Lower leg skin (tissue), 3 donors: ENCODE data around the gene GABRB3.

Experiments
- POLR2A ChIP-seq, 2 donors: fragments of 450-650 bp; IDR thresholded peaks; one replicate each; pipeline ENCODE4 v1.6.1; 2016 to 2017; ENCODE audit warnings: antibody characterized with exemption in 2 of 2, mild to moderate bottlenecking in 1 of 2, moderate library complexity in 1 of 2
- TF ChIP-seq, protein P1 (sequence below), 3 donors: fragments of 450-650 bp; IDR thresholded peaks; one replicate each; pipeline ENCODE4 v1.5.1; 2016; ENCODE audit warnings: antibody characterized with exemption in 3 of 3, mild to moderate bottlenecking in 3 of 3, moderate library complexity in 2 of 3

DNA sequence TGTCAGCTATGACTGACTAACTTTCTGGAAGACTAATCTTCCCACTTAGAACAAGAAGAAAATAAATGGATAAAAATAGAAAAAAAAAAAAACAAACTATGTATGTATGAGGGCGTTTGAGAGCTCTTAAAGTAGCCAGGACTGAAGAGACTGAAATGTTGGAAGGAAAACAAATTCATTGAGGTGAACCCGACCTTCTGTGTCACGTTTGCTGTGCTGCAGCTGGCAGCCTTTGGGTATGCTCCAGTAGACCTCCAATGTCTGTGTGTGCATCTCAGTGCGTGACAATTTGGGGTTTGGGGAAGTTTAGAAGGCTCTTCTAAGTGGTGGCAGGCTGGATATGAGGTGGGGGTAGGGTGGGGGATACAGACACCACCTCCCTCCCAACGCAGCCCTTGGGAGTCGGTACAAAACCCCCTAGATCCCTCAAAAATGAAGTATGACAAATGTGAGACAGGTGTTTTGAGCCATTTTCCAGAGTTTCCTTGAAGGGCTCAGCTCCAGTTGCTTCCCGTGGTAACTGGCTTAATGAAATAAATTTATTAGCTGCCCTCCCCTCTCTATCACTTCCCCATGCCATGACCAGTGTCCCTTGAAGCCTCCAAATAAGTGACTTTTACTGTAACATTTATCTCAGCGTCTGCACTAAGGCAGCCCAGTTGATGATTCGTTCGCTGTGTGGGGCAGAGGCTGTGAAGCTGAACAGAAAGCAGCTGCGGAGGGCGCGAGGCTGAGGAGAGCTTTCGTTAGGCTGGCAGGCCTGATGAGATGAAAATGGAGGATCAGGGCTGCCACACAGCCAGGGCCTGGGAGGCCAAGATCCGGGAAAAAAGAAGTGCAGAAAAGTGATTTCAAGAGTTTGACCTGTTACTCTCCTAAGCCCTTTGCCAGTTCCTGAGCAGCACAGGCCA lies 34.9 kb upstream of the GABRB3 start:
- TF ChIP-seq, protein P1, sequence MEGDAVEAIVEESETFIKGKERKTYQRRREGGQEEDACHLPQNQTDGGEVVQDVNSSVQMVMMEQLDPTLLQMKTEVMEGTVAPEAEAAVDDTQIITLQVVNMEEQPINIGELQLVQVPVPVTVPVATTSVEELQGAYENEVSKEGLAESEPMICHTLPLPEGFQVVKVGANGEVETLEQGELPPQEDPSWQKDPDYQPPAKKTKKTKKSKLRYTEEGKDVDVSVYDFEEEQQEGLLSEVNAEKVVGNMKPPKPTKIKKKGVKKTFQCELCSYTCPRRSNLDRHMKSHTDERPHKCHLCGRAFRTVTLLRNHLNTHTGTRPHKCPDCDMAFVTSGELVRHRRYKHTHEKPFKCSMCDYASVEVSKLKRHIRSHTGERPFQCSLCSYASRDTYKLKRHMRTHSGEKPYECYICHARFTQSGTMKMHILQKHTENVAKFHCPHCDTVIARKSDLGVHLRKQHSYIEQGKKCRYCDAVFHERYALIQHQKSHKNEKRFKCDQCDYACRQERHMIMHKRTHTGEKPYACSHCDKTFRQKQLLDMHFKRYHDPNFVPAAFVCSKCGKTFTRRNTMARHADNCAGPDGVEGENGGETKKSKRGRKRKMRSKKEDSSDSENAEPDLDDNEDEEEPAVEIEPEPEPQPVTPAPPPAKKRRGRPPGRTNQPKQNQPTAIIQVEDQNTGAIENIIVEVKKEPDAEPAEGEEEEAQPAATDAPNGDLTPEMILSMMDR (IDR thresholded peaks at IDR 0.05), result no peak
- TF ChIP-seq POLR2A (IDR thresholded peaks at IDR 0.05), result no peak
